ENCODE data around the gene CHST15.

Gene CHST15, protein sequence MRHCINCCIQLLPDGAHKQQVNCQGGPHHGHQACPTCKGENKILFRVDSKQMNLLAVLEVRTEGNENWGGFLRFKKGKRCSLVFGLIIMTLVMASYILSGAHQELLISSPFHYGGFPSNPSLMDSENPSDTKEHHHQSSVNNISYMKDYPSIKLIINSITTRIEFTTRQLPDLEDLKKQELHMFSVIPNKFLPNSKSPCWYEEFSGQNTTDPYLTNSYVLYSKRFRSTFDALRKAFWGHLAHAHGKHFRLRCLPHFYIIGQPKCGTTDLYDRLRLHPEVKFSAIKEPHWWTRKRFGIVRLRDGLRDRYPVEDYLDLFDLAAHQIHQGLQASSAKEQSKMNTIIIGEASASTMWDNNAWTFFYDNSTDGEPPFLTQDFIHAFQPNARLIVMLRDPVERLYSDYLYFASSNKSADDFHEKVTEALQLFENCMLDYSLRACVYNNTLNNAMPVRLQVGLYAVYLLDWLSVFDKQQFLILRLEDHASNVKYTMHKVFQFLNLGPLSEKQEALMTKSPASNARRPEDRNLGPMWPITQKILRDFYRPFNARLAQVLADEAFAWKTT

DNA sequence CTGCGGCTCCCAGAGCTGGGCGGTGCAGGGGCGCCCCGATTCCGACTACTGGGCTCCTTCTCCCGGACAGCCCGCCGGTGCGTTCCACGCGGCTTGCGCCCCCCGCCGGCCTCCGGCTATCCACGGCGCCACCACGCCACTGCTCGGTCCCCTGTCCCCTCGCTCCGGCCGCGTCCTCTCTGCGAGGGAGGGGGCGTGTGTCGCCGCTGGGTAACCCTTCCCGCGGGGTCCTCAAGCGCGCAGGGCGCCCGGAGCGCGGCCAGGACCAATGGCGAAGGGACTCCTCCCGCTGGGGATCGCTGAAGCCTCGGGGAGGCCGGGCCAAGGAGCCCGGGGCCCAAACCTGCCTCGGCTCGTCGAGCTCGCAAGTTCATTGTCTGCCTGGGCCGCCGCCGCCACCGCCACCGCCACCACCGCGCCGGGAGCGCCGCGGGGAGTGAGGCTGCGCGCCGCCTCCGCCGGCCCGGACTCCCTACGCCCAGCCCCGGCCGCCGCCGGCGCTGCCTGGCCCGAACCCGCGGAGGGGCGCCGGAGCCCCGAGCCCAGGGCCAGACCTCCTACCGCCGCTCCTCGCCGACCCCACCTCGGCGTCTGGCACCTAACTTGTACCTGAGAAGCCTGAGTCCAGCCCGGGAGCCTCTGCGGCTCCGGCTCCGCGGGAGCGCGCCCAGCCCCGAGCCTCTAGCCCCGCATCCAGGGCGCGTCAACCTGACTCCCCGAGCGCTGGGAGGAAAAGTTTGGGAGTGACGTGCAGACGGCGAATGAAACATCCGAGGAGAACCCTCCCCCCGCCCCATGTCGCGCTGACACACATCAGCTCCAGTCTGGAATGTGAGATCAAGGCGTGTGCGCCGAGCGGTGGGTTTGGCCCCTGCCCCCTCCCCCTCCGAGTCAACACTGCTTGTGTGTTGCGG, at the start of gene CHST15:
Gene CHST15, minus strand, starts transcription at position 739 of the 914 bp plus-strand sequence. CDS start 47,386 bp downstream, outside the sequence.
- peak; percentile 26 for DNase-seq

DNA sequence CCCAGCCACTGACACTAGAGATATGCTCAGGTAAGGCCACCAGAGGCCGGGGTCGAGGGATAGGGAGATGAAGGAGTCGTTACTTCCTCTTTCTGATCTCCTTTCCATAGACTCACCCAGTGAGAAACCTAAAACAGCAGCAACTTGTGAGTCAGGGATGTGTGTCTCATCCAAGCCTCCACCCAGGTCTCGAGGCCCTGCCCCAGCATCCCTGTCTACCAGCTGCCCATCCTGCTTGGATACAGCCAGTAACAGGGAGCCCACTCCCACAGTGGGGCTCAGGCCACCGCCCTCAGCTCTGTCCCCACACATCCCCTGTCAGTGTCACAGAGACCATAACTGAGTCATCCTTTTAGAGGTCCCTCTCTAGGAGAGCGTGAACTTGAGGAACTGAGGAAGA, 49.6 kb upstream of the CHST15 start:
- no peak for DNase-seq

DNA sequence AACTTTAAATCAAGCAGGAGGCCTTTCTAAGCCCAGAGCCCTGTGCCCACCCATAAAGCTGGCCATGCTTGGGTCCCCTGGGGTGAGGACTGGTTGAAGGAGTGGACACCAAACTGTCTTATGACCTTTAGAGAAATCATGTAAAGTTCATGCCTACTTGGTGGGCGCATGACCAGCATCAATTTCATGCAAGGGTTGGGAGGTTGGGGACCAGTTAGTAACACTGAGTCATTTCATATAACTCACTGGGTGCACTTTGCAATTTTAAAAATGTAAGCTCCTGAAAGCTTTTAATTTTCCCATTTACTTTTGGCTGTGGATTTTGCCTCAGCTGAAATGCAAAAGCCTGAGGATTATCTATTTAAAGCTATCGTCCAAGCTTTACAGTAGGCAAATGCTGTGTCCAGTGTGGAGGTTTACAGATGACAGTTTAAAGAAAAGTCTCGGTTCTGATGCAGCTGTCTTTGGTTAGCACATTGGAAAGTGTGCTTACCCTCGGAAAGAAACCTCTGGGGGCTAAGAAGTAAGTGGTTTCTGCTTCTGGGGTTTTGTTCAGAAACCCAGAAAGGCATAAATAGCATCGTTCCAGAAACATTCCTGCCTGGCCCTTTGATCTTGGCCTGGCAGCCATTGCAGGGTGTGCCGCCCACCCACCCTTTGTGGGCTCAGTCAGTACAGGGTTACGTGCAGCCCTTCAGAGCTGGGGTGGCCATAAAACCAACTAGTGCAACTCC, 48.8 kb upstream of the CHST15 start:
- DNase-seq = no peak

DNA sequence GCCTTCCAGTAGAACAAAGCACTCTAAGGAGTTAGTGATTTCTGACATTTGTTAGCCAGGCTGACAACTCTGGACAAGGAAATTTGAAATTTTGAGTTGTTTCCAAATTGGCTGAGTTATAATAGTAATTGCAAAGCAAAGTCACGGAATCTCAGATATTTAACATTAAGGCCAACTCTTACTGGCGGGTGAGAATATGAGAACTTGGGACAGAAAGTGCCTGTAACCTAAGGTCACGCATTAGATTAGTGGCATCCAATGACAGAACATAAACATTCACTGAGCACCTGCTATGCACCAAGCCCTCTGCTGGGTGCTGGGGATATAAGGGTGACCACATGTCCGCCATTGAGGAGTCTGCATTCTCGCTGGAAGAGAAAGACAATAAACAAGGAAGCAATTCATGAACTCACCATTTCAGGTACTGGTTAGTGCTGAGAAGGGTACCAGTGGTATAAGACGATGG, 45.5 kb upstream of the CHST15 start:
- DNase-seq = no peak

DNA sequence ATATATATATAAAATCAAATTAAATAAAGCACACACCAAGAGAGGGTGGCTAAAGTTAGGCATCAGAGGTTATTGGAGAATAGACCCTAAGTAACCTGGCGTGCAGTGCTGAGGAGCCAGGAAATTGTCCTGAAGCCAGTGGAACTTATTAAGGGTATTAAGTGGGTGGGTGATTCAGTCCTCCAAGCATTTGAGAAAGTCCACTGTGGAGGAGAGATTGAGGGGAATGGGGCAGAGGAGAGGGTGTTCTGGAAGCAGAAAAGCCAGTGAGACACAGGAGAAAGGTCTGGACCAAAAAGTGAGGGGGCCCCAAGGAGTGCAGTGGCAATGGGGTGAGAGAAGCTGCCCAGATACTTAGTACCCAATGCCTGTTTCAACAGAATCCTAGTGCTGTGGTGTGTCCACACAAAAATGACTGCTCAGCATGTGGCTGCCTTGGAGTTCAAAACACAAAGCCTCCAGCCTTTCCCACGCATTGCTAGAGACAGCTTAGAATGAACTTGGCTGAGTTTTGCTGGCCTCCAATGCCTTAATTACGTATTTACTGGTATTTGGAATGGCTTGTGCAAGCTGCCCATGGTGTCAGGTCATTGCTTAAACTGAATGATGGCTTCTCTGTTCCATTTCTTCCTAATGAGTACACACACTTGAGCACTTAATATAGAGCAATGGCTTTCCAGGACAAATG, 44.9 kb upstream of the CHST15 start:
- DNase-seq = no peak

DNA sequence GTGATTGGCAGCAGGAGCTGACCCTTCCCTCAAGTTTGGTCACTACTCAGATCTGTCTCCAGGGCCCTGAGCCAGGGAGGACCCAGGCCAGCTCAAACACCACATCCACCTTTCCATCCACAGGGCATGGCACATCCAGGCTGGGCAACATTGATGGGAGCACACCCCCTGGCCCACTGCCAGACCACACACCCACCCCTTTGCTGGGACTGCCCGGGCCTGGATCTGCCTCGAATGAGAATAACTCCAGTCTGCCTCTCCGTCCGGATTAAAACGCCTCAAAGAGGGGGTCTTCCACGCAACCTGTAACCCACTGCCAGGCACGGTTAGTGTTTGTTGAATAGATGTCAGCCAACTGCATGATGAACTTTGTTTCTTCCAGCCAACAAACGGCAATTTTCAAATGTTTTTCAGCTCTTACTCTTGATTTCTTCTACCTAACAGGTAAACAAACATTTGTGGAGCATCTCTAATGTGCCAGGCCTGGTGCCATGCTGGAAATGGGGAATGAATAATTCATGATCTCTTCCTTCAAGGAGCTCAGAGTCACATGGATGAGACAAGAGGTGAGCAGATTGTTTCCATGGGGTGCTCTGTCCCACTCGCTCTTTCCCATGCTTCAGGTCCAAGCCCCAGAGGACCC, 41.0 kb upstream of the CHST15 start:
- DNase-seq = no peak

DNA sequence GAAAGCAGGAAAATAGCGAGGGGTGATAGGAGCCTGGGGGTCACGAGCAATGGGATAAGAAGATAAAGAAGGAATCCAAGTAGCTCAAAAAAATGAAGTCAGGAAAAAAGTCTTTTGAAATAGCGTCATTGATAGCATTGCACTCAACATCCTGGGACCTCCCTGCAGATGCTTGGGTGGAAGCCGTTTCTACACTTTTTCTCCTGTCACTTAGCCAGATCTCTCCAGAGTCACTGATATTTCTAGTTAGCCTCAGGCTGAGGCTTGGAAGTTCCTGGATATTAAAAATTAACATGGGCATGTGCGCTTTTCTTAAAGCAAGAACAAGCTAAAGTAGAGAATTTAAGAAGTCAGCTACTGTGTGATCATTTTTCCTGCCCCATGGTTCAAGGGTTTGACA, 39.5 kb upstream of the CHST15 start:
- DNase-seq = no peak

DNA sequence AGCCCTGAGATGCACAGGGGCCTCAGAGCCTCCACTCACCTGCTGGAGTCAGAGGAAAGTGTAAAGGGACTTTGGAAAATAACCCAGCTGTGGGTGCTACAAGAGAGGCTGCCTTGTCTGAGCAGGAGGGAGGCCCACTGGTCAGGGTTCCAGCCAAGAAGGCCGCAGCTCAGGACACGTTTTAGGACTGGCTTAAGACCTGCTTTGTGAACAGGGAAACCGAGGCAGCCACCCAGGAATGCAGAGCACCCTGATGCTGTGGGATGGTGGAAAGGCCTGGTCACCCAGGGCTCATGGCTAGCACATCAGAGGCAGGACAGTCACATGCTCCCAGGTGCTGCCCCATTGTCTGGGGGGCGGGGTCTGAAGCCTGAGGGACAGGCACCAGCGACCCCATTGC, 38.9 kb upstream of the CHST15 start:
- no peak for DNase-seq

DNA sequence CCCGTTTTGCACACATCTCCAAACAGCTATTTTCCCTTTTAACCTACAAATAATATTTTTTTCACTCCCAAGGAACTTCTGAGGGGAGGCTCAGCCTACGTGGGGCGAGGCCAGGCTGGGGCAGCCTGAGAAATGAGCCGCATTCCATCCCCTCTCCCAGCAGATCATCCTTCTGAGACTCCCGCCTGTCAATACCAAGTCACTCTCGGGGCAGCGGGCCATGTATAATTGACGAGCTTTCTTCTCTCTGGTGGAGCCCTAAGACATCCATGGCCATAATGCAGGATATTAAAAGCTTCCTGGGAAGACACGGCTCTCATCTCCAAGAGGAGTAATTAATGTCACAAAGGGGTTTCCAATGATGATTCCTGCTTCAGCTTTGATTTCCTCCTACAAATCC, 37.8 kb upstream of the CHST15 start:
- DNase-seq = no peak

DNA sequence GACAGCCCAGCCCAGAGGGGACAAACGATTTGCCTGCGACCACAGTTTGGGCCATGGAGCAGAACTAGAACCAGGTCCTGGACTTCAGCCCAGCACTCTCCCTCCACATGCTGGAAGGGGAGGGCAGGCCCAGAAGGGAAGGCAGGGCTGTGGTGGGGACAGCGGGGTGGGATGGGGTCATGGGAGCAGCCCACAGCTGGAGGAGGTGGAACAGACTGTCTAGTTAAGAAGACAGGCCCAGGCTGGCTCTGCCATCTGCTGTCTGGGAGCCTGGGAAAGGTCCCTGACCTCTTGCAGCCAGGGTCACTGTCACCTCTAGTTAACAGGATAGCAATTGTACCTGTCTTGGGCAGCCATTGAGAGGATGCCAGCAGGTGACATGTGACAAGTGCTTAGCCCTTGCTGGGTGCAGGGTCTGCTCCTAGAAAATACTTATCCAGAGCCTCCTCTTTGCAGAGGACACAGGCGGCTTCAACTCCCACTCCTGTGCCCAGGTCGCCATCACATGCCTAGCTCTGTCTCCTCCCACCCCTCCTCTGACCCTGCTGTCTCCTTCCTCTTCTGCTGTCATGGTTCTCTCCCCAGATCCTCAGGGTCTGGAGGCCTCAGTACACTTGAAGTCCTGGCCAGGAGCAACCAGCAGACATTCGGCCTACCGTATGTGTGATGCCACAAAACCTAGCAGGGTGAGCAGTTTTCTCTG, 37.0 kb upstream of the CHST15 start:
- no peak for DNase-seq

DNA sequence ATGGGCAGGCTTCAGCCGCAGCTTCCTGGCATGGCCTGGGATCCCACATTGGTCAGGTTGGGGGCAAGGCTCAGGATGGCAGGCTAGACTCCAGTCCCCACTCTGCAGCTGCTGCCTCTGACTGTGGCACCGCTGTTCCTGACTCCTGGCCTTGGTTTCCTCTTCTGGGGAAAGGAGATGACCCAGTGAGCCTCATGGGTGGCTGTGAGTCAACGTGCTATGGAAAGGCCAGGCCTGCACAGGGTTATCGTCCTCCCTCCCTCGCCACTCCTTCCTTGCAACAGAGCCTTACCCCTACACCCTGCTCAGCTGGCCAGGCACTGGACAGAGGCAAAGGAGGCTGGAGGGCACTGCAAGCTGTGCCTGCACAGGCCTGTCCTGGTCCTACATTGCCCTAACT, 36.1 kb upstream of the CHST15 start:
- DNase-seq = no peak

DNA sequence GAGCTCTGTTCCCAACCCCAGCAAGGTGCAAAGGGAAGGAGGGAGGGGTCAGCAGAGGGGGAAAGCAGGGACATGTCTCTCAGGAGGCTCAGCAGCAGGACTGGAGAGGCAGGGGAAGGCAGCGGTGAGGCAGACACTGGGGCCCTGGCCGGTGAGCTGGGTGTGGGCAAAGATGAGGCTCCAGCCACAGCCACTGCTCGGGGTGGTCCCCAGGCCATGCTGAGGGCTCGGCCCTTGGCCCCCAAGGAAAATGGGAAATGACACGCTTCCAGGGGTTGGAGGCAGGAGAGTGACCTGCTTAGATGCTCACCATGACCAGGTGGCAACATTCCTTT, 35.4 kb upstream of the CHST15 start:
- DNase-seq = no peak

DNA sequence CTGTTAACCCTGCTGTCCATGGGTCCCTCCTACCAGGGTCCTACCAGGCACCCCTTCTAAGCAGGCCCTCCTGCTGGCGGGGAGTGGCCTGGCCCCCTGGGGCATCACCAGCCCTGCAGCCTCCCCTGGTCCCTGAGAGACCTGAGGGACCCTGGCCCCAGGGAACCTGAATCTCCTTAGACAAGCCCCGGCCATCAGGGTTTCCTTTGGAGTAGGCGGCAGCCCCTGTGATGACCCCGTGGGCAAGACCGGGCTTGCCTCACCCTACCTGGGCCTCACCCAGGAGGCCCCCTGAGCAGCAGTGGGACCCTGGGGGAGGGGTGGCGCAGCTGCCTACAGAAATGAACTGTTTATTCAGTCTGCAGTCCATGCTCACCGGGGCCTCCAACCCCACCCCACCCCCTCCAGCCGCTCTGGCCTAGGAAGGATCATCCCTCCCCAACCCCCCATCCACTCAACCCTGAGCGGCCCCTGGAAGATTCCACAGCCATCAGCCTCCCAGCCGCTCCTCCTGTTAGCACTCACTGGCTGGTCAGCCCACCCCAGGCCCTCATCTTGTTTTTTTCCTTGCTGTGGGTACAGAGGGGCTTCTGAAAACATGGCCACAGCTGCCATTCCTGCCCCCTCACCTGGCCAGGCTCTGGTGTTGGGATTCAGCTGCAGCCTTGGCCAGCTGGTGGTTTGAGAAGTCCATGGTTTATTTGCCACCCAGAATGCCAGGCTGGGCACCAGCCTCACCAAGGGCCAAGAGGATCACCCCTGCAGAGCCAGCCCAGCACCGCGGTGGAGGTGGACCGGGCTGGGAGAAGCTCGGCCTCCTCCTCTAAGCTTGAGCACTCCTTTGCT, 34.8 kb upstream of the CHST15 start:
- no peak for DNase-seq

DNA sequence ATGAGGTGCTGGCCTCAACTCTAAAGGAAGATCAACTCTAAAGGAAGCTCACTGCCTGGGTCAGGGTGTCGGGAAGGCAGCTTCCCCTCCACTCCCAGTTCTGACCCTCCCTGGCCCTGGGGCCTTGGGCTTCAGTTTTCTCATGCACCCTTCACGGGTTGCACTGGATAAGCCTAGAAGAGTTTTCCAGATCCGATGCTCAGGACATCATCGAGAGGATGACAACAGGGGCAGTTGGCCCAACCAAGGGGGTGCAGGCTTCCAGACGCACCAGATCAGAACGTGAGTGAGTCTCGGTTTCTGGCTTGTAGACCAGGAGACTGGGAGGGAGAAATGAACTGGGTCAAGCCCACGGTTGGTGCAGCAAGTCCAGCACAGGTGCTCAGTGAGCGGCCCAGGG, 34.2 kb upstream of the CHST15 start:
- DNase-seq = no peak

DNA sequence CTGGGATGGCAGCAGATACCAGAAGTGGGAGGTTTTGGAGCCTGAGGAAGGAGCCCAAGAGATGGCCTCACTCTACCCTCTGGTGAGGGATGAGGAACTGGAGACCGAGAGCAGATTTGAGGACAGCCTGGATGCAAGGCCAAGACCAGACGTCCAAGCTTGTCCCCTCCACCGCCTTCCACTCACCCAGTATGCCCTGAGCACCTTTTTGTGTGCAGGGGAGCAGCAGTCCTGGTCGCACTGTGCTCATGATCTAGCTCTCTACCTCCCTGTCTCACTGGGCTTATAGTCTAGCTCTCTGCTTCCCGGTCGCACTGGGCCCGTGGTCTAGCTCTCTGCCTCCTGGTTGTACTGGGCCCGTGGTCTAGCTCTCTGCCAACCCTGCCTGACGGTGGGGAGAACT, 33.6 kb upstream of the CHST15 start:
- DNase-seq = no peak

DNA sequence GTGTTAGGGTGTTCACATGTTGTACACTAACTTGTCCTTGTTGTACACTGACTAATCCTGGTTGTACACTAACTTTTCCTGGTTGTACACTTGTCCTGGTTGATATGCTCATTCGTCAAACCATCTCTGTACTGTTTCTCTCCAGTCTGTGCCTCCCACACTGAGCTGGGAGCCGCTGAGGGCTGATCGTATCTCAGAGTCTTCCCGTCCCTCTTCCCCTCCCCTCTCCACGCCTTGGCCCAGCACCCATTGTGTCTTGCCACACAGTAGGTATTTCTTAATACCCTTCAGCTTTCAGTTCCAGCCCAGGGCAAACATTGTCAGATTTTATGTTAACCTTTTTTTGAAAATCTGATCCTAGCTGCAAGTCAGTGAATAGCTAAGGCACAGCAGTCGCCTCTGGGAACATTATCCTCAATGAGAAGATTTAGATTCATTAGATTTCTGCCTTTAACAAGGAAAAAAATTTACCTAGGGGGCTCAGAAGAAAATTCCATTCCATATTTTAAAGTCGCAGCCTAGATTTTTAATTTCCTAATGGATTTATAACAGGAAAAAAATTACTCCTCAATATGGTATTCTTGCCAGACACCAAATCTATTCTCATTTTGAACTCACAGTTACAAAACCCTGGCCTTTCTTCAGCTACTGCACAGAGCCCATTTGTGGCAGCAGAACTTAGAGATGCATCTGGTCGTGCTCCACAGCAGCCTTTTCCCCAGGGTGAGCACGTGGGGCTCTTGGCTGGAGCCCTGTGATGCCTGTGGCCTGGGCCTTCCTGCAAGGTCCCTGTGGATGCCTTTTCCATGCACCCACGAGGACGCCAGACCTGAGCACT, 33.0 kb upstream of the CHST15 start:
- DNase-seq = no peak

DNA sequence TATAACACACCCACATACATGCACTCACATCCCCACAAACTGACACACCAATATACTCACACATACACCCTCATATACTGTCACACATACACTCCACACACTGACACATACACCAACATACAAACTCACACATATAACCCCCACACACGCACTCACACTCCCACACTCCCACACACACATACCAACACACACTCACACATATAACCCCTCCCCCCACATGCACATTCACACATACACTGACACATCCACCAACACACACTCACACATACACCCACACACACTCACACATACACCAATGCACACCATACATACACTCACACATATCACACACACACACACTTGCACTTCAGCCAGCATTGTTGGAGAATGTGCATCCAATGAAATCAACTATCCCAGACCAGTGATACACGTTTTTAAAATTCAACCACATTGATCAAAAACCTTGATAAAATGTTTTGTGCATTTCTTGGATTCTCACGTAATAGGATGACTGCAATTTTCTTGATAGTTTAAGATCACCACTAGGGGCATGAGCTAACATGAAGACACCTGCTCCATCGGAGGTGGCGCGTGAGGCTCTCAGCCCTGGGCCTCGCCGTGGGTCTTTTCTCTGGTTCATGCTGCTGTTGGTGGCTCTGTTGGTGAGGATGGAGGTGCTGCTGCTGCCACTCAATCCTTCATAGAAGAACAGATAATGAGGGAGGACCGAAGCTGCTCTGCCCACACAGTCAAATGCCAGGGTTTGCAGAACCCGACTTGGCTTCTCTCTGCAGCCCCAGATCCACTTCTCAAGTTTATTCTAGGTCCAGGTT, 32.1 kb upstream of the CHST15 start:
- no peak for DNase-seq

DNA sequence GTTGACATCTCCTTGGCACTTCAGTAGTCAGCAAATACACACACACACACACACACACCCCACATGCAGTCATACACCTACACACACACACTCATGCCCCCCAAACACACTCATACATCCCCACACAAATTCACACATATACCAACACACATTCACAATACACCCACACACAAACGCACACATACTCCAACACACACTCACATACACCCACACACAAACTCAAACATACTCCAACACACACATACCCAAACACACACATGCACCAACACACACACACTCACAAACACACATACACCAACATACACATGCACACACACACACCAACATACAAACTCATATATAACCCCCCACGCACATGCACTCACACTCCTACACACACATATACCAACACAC, 31.4 kb upstream of the CHST15 start:
- no peak for DNase-seq
